ENCODE data around the gene STXBP3. TPM values are rescaled to one million over a fixed set of nuclear protein-coding genes. Genes with fewer than 3 reads are reported as not detected.

The STXBP3 gene
- polyA plus RNA-seq, 2 of the 4 experiments (the other 2 are of a cell fraction) = 30.4 to 44.8 TPM

GRCh38 chr1:108758796-108759195 is 12.3 kb downstream of the STXBP3 start:
- H3K27ac ChIP-seq = no peak overlapping the region
- H3K4me2 ChIP-seq = no peak overlapping the region
- FAIRE-seq (no peak), ATAC-seq (no peak), DNase-seq (ENCODE audit: low read depth in 1 of 2, low spot score in 1 of 2) (no peak)
- no peak overlapping the region for H3K4me3 ChIP-seq
- CTCF ChIA-PET = no interaction called here
- POLR2A ChIA-PET = no interaction called here
- no peak for TF ChIP-seq ESRRA (IDR thresholded peaks at IDR 0.05; ENCODE audit: borderline replicate concordance, low read length)
- TF ChIP-seq ZSCAN20 (CRISPR knock-in tag; IDR thresholded peaks at IDR 0.05) = no peak
- no peak for TF ChIP-seq RAD21 (conservative IDR thresholded peaks at IDR 0.05 in 1 of 2, IDR thresholded peaks at IDR 0.05 in 1 of 2)
- no peak for TF ChIP-seq HEYL (CRISPR knock-in tag; IDR thresholded peaks at IDR 0.05)
- TF ChIP-seq TFCP2L1 (CRISPR knock-in tag; IDR thresholded peaks at IDR 0.05) = no peak
- TF ChIP-seq NPAS2 (CRISPR knock-in tag; IDR thresholded peaks at IDR 0.05; ENCODE audit: borderline replicate concordance) = no peak
- TF ChIP-seq EHMT2 (IDR thresholded peaks at IDR 0.05; ENCODE audit: low read depth) = no peak
- no peak for TF ChIP-seq BHLHE40 (IDR thresholded peaks at IDR 0.05; ENCODE audit: low read depth, low read length)
- H3K9me3 ChIP-seq = no peaks in the 10 kb centered on the region
- H3K4me1 ChIP-seq = no peaks in the 10 kb centered on the region

GRCh38 chr1:108767115-108767514 is 20.6 kb downstream of the STXBP3 start:
- FAIRE-seq (no peak), ATAC-seq (no peak), DNase-seq (ENCODE audit: low read depth in 1 of 2, low spot score in 1 of 2) (no peak)
- TF ChIP-seq RAD21 (conservative IDR thresholded peaks at IDR 0.05 in 1 of 2, IDR thresholded peaks at IDR 0.05 in 1 of 2) = no peak
- TF ChIP-seq ATOH8 (CRISPR knock-in tag; IDR thresholded peaks at IDR 0.05; ENCODE audit: low read depth) = no peak
- no peak for TF ChIP-seq HMGXB4 (CRISPR knock-in tag; IDR thresholded peaks at IDR 0.05; ENCODE audit: borderline replicate concordance)
- TF ChIP-seq FOXS1 (CRISPR knock-in tag; IDR thresholded peaks at IDR 0.05) = no peak
- TF ChIP-seq E2F6 (IDR thresholded peaks at IDR 0.05; ENCODE audit: borderline replicate concordance, low read depth) = no peak
- TF ChIP-seq POLR2A (IDR thresholded peaks at IDR 0.05; ENCODE audit: low read length) = no peak
- no peak for TF ChIP-seq ZSCAN20 (CRISPR knock-in tag; IDR thresholded peaks at IDR 0.05)
- no peak for TF ChIP-seq SREBF2 (IDR thresholded peaks at IDR 0.05)
- no peak for TF ChIP-seq HDAC2 (IDR thresholded peaks at IDR 0.05)
- no peak for TF ChIP-seq CBX2 (IDR thresholded peaks at IDR 0.05; ENCODE audit: borderline replicate concordance, low read depth)
- TF ChIP-seq MYC (IDR thresholded peaks at IDR 0.05; ENCODE audit: borderline replicate concordance, low read length) = no peak
- TF ChIP-seq BCL3 (IDR thresholded peaks at IDR 0.05) = no peak
- no peak for TF ChIP-seq FOSL2 (IDR thresholded peaks at IDR 0.05)
- TF ChIP-seq FOSL2 (CRISPR knock-in tag; IDR thresholded peaks at IDR 0.05) = no peak
- TF ChIP-seq EHF (CRISPR knock-in tag; IDR thresholded peaks at IDR 0.05) = no peak
- no peak for TF ChIP-seq CTCF (IDR thresholded peaks at IDR 0.05)
- no peak for TF ChIP-seq HOXB13 (CRISPR knock-in tag; IDR thresholded peaks at IDR 0.05; ENCODE audit: low read depth)
- TF ChIP-seq PHF8 (IDR thresholded peaks at IDR 0.05; ENCODE audit: borderline replicate concordance, low read depth) = no peak
- Histone ChIP-seq H3K4me2 (no peak overlapping the region), H3K4me1 (no peaks in the 10 kb centered on the region), H3K27ac (no peak overlapping the region), H3K4me3 (no peak overlapping the region), H3K9me3 (no peaks in the 10 kb centered on the region)
- POLR2A ChIA-PET = no interaction called here
- CTCF ChIA-PET = no interaction called here
- 94% methylated on average over 1 of the region's 1 CpG for WGBS (ENCODE audit: missing lambda C conversion rate)
